Prostate gland (tissue), 2 donors: ENCODE results near the gene MALRD1. TPM values are rescaled to one million over a fixed set of nuclear protein-coding genes. Genes with fewer than 3 reads are reported as not detected.

Source experiments
- DNase-seq: peaks from one replicate; pipeline ENCODE4 v3.0.0-alpha.2; 2019; ENCODE audit warnings: low spot score
- H3K27ac ChIP-seq, 2 donors: fragments of 200-600 bp; sonication (generic); 2 replicates each; pipeline ENCODE4 v1.5.1; 2017 to 2019
- H3K27me3 ChIP-seq: fragments of 200-600 bp; sonication (generic); replicated peaks from 2 replicates; pipeline ENCODE4 v1.5.1; 2019; ENCODE audit not compliant: insufficient read depth
- H3K36me3 ChIP-seq, 2 donors: fragments of 200-600 bp; sonication (generic); 1 replicate in 1 of 2; 2 replicates in 1 of 2; pipeline versions ENCODE4 v1.5.1 to v1.8.1; 2017 to 2019
- H3K4me1 ChIP-seq: fragments of 200-600 bp; sonication (generic); replicated peaks from 2 replicates; pipeline ENCODE4 v1.5.1; 2019
- H3K4me3 ChIP-seq, 2 donors: fragments of 200-600 bp; sonication (generic); 2 replicates each; pipeline ENCODE4 v1.5.1; 2017 to 2019
- H3K9me3 ChIP-seq: fragments of 200-600 bp; sonication (generic); 2 replicates; pipeline ENCODE4 v1.5.1; 2017
- POLR2A ChIP-seq: fragments of 450-650 bp; IDR thresholded peaks from one replicate; pipeline ENCODE4 v1.6.1; 2016; ENCODE audit warnings: antibody characterized with exemption, mild to moderate bottlenecking
- POLR2AphosphoS5 ChIP-seq: sonication (generic); formaldehyde crosslinking; IDR thresholded peaks from one replicate; pipeline ENCODE4 v1.6.1; 2017; ENCODE audit warnings: antibody characterized with exemption
- WGBS: methylation state at CpG from one replicate; pipeline ENCODE4 v1.1.5; 2018; 5-methylcytosine and 5-hydroxymethylcytosine counted together
- intact Hi-C: fragments of 100-400 bp; cut with DNase I; formaldehyde crosslinking; loops from one replicate; pipeline ENCODE4 v1.14.2; 2022
- total RNA-seq, 2 donors: library from RNA; depleted of rRNA; stranded (reverse); fragments of >200 nt; gene quantifications; one replicate each; pipeline ENCODE4 v1.1.0, GENCODE V29; 2016
- TF ChIP-seq, protein P1 (sequence below), 4 experiments: fragments of 200-600 bp in 2 of 4; fragments of 450-650 bp in 2 of 4; sonication (generic) in 2 of 4; IDR thresholded peaks; 1 replicate in 3 of 4; 2 replicates in 1 of 4; pipeline ENCODE4 v1.5.1; 2016 to 2019; ENCODE audit warnings: antibody characterized with exemption in 4 of 4, mild to moderate bottlenecking in 2 of 4, moderate library complexity in 2 of 4

The MALRD1 gene
- total RNA-seq, 2 donors from 2014 or later: 2.1 TPM; not detected in 1

DNA sequence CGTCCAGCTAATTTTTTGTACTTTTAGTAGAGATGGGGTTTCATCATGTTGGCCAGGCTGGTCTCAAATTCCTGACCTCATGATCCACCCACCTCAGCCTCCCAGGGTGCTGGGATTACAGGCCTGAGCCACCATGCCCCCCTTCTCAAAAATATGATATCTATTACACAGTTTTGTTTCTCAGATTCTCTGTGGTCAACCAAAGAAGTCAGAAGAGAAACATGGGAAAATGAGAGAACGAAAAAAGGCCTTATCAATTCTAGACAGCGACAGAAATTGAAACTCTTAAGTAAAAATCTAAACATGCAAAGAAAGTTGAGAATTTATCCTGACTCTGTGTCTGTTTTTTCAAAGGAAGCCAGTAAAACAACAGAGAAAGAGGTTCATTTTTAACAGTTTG lies 483.8 kb downstream of the MALRD1 start:
- Histone ChIP-seq H3K36me3 (no peaks in the 10 kb centered on the region), H3K4me3 (no peak overlapping the region), H3K27me3 (no peaks in the 10 kb centered on the region), H3K9me3 (no peaks in the 10 kb centered on the region), H3K27ac (no peak overlapping the region), H3K4me1 (no peaks in the 10 kb centered on the region)
- TF ChIP-seq POLR2A: no peak
- no peak for TF ChIP-seq POLR2AphosphoS5
- TF ChIP-seq, protein P1, sequence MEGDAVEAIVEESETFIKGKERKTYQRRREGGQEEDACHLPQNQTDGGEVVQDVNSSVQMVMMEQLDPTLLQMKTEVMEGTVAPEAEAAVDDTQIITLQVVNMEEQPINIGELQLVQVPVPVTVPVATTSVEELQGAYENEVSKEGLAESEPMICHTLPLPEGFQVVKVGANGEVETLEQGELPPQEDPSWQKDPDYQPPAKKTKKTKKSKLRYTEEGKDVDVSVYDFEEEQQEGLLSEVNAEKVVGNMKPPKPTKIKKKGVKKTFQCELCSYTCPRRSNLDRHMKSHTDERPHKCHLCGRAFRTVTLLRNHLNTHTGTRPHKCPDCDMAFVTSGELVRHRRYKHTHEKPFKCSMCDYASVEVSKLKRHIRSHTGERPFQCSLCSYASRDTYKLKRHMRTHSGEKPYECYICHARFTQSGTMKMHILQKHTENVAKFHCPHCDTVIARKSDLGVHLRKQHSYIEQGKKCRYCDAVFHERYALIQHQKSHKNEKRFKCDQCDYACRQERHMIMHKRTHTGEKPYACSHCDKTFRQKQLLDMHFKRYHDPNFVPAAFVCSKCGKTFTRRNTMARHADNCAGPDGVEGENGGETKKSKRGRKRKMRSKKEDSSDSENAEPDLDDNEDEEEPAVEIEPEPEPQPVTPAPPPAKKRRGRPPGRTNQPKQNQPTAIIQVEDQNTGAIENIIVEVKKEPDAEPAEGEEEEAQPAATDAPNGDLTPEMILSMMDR (IDR thresholded peaks at IDR 0.05): no peak
- no peak for DNase-seq
- 93% methylated on average over 3 of the region's 3 CpGs for WGBS
- intact Hi-C loops: no loop called here

DNA sequence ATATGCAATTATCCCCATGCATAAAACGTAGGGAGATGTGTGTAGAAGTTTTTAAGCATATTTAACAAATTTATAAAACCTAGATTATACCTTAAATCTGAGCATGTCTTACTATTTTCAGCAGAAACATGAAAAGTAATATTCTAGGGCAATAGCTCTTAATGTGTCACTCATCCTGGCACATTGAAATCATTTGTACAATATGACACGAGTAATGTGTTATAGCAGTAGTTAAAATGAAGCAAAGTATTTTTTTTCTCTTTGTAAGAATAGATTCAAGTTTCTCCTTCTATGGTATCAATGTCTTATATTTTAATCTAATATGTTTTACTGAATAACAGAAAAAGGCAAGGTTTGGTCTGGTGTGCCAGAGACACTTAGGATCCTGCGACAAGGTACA lies 492.7 kb downstream of the MALRD1 start:
- WGBS: 52% methylated on average over 3 of the region's 3 CpGs
- no peaks in the 10 kb centered on the region for H3K27me3 ChIP-seq
- H3K4me3 ChIP-seq: no peak overlapping the region
- H3K36me3 ChIP-seq: no peaks in the 10 kb centered on the region
- H3K4me1 ChIP-seq: no peaks in the 10 kb centered on the region
- no peak for DNase-seq
- no peak overlapping the region for H3K27ac ChIP-seq
- no peaks in the 10 kb centered on the region for H3K9me3 ChIP-seq
- TF ChIP-seq POLR2A (no peak), POLR2AphosphoS5 (no peak)
- TF ChIP-seq, protein P1 (IDR thresholded peaks at IDR 0.05): no peak
- intact Hi-C loops: no loop called here

DNA sequence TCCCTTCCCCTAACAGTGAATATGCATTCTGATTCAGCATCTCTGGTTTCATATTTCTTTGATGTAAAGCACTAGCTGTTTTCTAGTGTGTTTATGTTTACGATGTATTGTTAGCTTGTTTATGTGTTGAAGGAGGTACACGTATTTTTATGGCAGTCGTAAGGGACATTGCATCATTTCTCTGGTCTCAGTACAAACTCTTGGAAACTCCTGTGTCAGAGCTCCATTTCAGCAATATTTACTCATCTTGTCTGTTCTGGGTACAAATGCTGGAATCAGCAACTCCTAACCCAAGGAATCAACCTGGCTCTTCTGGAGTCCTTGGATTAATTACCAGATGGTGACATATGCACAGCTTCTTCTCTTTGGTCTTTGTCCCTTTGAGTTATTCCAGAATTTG lies 497.6 kb downstream of the MALRD1 start:
- no peaks in the 10 kb centered on the region for H3K27me3 ChIP-seq
- TF ChIP-seq, protein P1 (IDR thresholded peaks at IDR 0.05): no peak
- TF ChIP-seq POLR2A (no peak), POLR2AphosphoS5 (no peak)
- intact Hi-C loops: no loop called here
- H3K27ac ChIP-seq: no peak overlapping the region
- H3K9me3 ChIP-seq: no peaks in the 10 kb centered on the region
- no peaks in the 10 kb centered on the region for H3K4me1 ChIP-seq
- H3K36me3 ChIP-seq: no peaks in the 10 kb centered on the region
- DNase-seq: no peak
- WGBS: 66% methylated on average over 3 of the region's 3 CpGs
- H3K4me3 ChIP-seq: no peak overlapping the region

DNA sequence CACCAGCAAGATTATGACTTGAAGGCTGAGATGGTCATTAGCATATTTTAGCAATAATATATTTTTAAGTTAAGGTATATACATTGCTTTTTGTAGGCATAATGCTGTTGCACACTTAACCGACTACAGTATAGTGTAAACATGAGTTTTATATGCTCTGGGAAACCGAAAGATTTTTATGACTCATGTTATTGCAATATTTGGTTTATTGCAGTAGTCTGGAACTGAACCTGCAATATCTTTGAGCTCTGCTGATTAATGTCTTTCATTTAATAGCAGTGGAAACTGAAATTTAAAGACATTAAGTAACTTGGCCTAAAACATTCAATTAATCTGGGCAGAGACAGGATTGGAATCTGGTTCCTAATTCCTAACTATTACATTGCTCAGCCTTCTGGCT lies 500.9 kb downstream of the MALRD1 start:
- TF ChIP-seq, protein P1 (IDR thresholded peaks at IDR 0.05): no peak
- no peak for TF ChIP-seq POLR2AphosphoS5
- TF ChIP-seq POLR2A: no peak
- 28% methylated on average over 2 of the region's 2 CpGs for WGBS
- no peaks in the 10 kb centered on the region for H3K36me3 ChIP-seq
- H3K4me3 ChIP-seq: no peak overlapping the region
- no peak for DNase-seq
- intact Hi-C loops: no loop called here
- no peaks in the 10 kb centered on the region for H3K27me3 ChIP-seq
- no peak overlapping the region for H3K27ac ChIP-seq
- H3K4me1 ChIP-seq: no peaks in the 10 kb centered on the region
- H3K9me3 ChIP-seq: no peaks in the 10 kb centered on the region

DNA sequence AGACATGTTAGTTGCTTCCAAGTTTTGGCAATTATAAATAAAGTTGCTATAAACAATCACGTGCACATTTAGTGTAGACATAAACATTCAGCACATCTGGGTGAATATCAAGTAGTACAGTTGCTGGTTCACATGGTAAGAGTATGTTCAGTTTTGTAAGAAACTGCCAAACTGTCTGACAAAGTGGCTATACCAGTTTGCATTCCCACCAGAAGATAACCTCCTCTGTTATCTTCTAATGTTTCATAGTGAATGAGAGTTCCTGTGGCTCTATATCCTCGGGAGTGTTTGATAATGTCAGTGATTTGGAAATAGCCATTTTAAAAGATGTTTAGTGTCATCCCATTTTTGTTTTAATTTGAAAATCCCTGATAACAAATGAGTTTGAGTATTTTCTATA lies 508.1 kb downstream of the MALRD1 start:
- DNase-seq: no peak
- H3K9me3 ChIP-seq: no peaks in the 10 kb centered on the region
- no peak overlapping the region for H3K27ac ChIP-seq
- H3K27me3 ChIP-seq: no peaks in the 10 kb centered on the region
- TF ChIP-seq POLR2AphosphoS5: no peak
- TF ChIP-seq, protein P1 (IDR thresholded peaks at IDR 0.05): no peak
- TF ChIP-seq POLR2A: no peak
- H3K4me3 ChIP-seq: no peak overlapping the region
- WGBS: 83% methylated on average over 2 of the region's 2 CpGs
- intact Hi-C loops: no loop called here
- H3K36me3 ChIP-seq: no peaks in the 10 kb centered on the region
- no peaks in the 10 kb centered on the region for H3K4me1 ChIP-seq
